ENCODE data around the gene ITFG1.

DNA sequence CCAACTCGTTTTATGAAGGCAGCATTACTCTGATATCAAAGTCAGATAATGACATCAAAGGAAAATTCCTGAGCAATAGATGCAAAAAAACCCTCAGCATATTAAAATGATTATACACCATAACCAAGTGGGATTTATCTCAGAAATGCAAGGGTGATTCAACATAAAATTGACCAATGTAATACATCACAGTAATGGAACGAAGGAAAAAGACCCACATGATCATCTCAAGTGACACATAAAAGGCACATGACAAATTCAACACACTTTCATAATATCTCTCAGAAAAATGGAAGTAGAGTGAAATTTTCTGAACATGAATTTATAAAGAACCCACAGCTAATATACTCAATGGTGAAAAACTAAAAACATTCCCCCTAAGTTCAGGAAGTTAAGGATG lies 118.8 kb downstream of the ITFG1 start:
- TF ChIP-seq, protein P1, sequence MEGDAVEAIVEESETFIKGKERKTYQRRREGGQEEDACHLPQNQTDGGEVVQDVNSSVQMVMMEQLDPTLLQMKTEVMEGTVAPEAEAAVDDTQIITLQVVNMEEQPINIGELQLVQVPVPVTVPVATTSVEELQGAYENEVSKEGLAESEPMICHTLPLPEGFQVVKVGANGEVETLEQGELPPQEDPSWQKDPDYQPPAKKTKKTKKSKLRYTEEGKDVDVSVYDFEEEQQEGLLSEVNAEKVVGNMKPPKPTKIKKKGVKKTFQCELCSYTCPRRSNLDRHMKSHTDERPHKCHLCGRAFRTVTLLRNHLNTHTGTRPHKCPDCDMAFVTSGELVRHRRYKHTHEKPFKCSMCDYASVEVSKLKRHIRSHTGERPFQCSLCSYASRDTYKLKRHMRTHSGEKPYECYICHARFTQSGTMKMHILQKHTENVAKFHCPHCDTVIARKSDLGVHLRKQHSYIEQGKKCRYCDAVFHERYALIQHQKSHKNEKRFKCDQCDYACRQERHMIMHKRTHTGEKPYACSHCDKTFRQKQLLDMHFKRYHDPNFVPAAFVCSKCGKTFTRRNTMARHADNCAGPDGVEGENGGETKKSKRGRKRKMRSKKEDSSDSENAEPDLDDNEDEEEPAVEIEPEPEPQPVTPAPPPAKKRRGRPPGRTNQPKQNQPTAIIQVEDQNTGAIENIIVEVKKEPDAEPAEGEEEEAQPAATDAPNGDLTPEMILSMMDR (conservative IDR thresholded peaks at IDR 0.05; ENCODE audit: low read length), result no peak
- no peak for TF ChIP-seq EZH2phosphoT487 (IDR thresholded peaks at IDR 0.05; ENCODE audit: borderline replicate concordance)

Data from Loucy (cell line).